A549 (cell line): ENCODE data around the gene SETD4.

ENCODE experiments used
- CBX8 ChIP-seq: fragments of 200-600 bp; sonication (generic); IDR thresholded peaks from 2 replicates; pipeline ENCODE4 v1.6.1; 2016
- CEBPB ChIP-seq, 2 experiments: fragments of >200 bp in 1 of 2; sonication (Bioruptor Twin) in 1 of 2; formaldehyde crosslinking in 1 of 2; IDR thresholded peaks; 2 replicates each; pipeline ENCODE4 v1.6.1; 2012 to 2016
- CTCF ChIP-seq: fragments of >200 bp; sonication (Bioruptor Twin); formaldehyde crosslinking; IDR thresholded peaks from 3 replicates; pipeline ENCODE4 v1.5.1; 2016
- EP300 ChIP-seq, 2 experiments: fragments of >200 bp; sonication (Bioruptor Twin); formaldehyde crosslinking; IDR thresholded peaks; 2 replicates in 1 of 2; 3 replicates in 1 of 2; pipeline ENCODE4 v1.6.1; 2016 to 2017
- ESRRA ChIP-seq: fragments of 150-350 bp; IDR thresholded peaks from 2 replicates; pipeline ENCODE4 v1.6.1; 2014; ENCODE audit warnings: mild to moderate bottlenecking, low read length, borderline replicate concordance
- FOSB ChIP-seq: fragments of 250-450 bp; sonication (Bioruptor Pico); IDR thresholded peaks from 2 replicates; pipeline ENCODE4 v1.5.0; 2020; ENCODE audit warnings: mild to moderate bottlenecking, moderate library complexity
- HOXA7 ChIP-seq: fragments of 250-450 bp; sonication (Bioruptor Pico); IDR thresholded peaks from 2 replicates; pipeline ENCODE4 v1.5.0; 2020; ENCODE audit warnings: mild to moderate bottlenecking, moderate library complexity
- JUN ChIP-seq, 2 experiments: fragments of >200 bp; sonication (Bioruptor Twin); formaldehyde crosslinking; IDR thresholded peaks; 2 replicates in 1 of 2; 3 replicates in 1 of 2; pipeline ENCODE4 v1.6.1; 2016 to 2017
- KDM5A ChIP-seq: fragments of 200-600 bp; sonication (generic); IDR thresholded peaks from 2 replicates; pipeline ENCODE4 v1.6.1; 2016; ENCODE audit warnings: antibody characterized with exemption, mild to moderate bottlenecking
- NR3C1 ChIP-seq: fragments of >200 bp; sonication (Bioruptor Twin); formaldehyde crosslinking; IDR thresholded peaks from 3 replicates; pipeline ENCODE4 v1.6.1; 2017
- POLR2A ChIP-seq: IDR thresholded peaks from 2 replicates; pipeline ENCODE4 v1.6.1; 2012; ENCODE audit warnings: mild to moderate bottlenecking, low read length
- RAD21 ChIP-seq, 2 experiments: fragments of >200 bp in 1 of 2; sonication (Bioruptor Twin) in 1 of 2; formaldehyde crosslinking in 1 of 2; IDR thresholded peaks in 1 of 2; conservative IDR thresholded peaks in 1 of 2; 2 replicates in 1 of 2; 3 replicates in 1 of 2; pipeline ENCODE4 v1.6.1; 2012 to 2018; ENCODE audit warnings: inconsistent platforms in 1 of 2
- RFX5 ChIP-seq: fragments of 450-650 bp; IDR thresholded peaks from 2 replicates; pipeline ENCODE4 v1.7.1; 2014; ENCODE audit warnings: antibody characterized with exemption, mild to moderate bottlenecking, moderate library complexity

- TF ChIP-seq NR3C1 (no peak), FOSB (no peak), EP300 (IDR thresholded peaks at IDR 0.05) (no peak), CTCF (no peak), POLR2A (no peak), CBX8 (no peak), RFX5 (no peak), ESRRA (no peak), HOXA7 (CRISPR knock-in tag) (no peak), RAD21 (conservative IDR thresholded peaks at IDR 0.05 in 1 of 2, IDR thresholded peaks at IDR 0.05 in 1 of 2) (no peak), CEBPB (IDR thresholded peaks at IDR 0.05) (no peak), KDM5A (no peak), JUN (IDR thresholded peaks at IDR 0.05) (no peak)
Measured at GRCh38 chr21:36003776-36004175, 56.5 kb downstream of the SETD4 start.
